GM23338 (cell line): ENCODE results near the gene ZNF878. TPM values are rescaled to one million over a fixed set of nuclear protein-coding genes. Genes with fewer than 3 reads are reported as not detected.

Source experiments
- ATAC-seq: fragments of 200-7000 bp; cut with Tn5 transposase; 3 replicates; pipeline ENCODE4 v1.9.1; 2020
- DNase-seq: peaks from one replicate; pipeline ENCODE4 v3.0.0-alpha.2; 2015; ENCODE audit warnings: low spot score
- H2AFZ ChIP-seq: fragments of 200-600 bp; sonication (generic); 2 replicates; pipeline ENCODE4 v1.8.0; 2016; ENCODE audit warnings: antibody characterized with exemption, mild to moderate bottlenecking, moderate library complexity
- H3F3A ChIP-seq: fragments of 200-600 bp; sonication (generic); replicated peaks from 2 replicates; pipeline ENCODE4 v1.8.0; 2017; ENCODE audit warnings: antibody characterized with exemption, mixed run types, low read depth
- H3K27ac ChIP-seq: fragments of 200-600 bp; sonication (generic); 2 replicates; pipeline ENCODE4 v1.6.1; 2016; ENCODE audit warnings: low read depth
- H3K27me3 ChIP-seq: fragments of 200-600 bp; sonication (generic); 2 replicates; pipeline ENCODE4 v1.8.0; 2016; ENCODE audit warnings: mild to moderate bottlenecking, mixed run types, moderate library complexity; ENCODE audit not compliant: insufficient read depth
- H3K36me3 ChIP-seq: fragments of 200-600 bp; sonication (generic); 2 replicates; pipeline ENCODE4 v1.8.0; 2016; ENCODE audit warnings: mild to moderate bottlenecking; ENCODE audit not compliant: insufficient read depth
- H3K4me1 ChIP-seq: fragments of 200-600 bp; sonication (generic); 2 replicates; pipeline ENCODE4 v1.8.0; 2016; ENCODE audit warnings: mild to moderate bottlenecking, moderate library complexity; ENCODE audit not compliant: insufficient read depth
- H3K4me2 ChIP-seq: fragments of 200-600 bp; sonication (generic); 2 replicates; pipeline ENCODE4 v1.7.1; 2017; ENCODE audit warnings: mixed run types
- H3K4me3 ChIP-seq: fragments of 200-600 bp; sonication (generic); 2 replicates; pipeline ENCODE4 v1.6.1; 2016; ENCODE audit warnings: mixed run types
- H3K79me2 ChIP-seq: fragments of 200-600 bp; sonication (generic); replicated peaks from 2 replicates; pipeline ENCODE4 v1.8.0; 2017; ENCODE audit warnings: mild to moderate bottlenecking; ENCODE audit not compliant: insufficient read depth
- H3K9me2 ChIP-seq: fragments of 200-600 bp; sonication (generic); 2 replicates; pipeline ENCODE4 v1.8.0; 2017; ENCODE audit not compliant: insufficient read depth
- H4K20me1 ChIP-seq: fragments of 200-600 bp; sonication (generic); replicated peaks from 2 replicates; pipeline ENCODE4 v1.8.0; 2017; ENCODE audit warnings: mild to moderate bottlenecking; ENCODE audit not compliant: insufficient read depth
- H3K27ac Mint-ChIP-seq: 2 replicates; pipeline ENCODE4 v1.8.0; 2020; ENCODE audit warnings: inconsistent platforms, mild to moderate bottlenecking, moderate library complexity, mixed read lengths
- H3K27me3 Mint-ChIP-seq: 3 replicates; pipeline ENCODE4 v1.8.0; 2022; ENCODE audit warnings: low read depth, mild to moderate bottlenecking, moderate library complexity, mixed read lengths, inconsistent platforms; ENCODE audit not compliant: insufficient read depth, poor library complexity
- H3K36me3 Mint-ChIP-seq: 3 replicates; pipeline ENCODE4 v1.8.0; 2021; ENCODE audit warnings: low read depth, mild to moderate bottlenecking, inconsistent platforms, moderate library complexity, mixed read lengths
- H3K4me1 Mint-ChIP-seq: 3 replicates; pipeline ENCODE4 v1.8.0; 2020; ENCODE audit warnings: mild to moderate bottlenecking, inconsistent platforms, mixed read lengths
- H3K4me3 Mint-ChIP-seq: 3 replicates; pipeline ENCODE4 v1.8.0; 2021; ENCODE audit warnings: moderate library complexity, mild to moderate bottlenecking, inconsistent platforms, mixed read lengths
- H3K9me3 Mint-ChIP-seq: 3 replicates; pipeline ENCODE4 v1.8.0; 2020; ENCODE audit warnings: moderate library complexity, mild to moderate bottlenecking, inconsistent platforms, mixed read lengths
- CTCF ChIP-seq, 2 experiments: fragments of 200-600 bp in 1 of 2; sonication (generic) in 1 of 2; conservative IDR thresholded peaks; 2 replicates each; pipeline versions ENCODE4 v1.5.1 to v1.6.1; 2016 to 2017; ENCODE audit warnings: antibody characterized with exemption in 2 of 2, low read depth in 2 of 2, mild to moderate bottlenecking in 2 of 2, moderate library complexity in 1 of 2
- ETS1 ChIP-seq: IDR thresholded peaks from 2 replicates; pipeline ENCODE4 v1.6.1; 2016; ENCODE audit warnings: antibody characterized with exemption
- EZH2 ChIP-seq: fragments of 200-600 bp; sonication (generic); IDR thresholded peaks from one replicate; pipeline ENCODE4 v1.8.0; 2017; ENCODE audit warnings: antibody characterized with exemption, mild to moderate bottlenecking, low read depth; ENCODE audit not compliant: unreplicated experiment
- EZH2phosphoT487 ChIP-seq: fragments of 200-600 bp; sonication (generic); IDR thresholded peaks from one replicate; pipeline ENCODE4 v1.8.1; 2018; ENCODE audit warnings: antibody characterized with exemption; ENCODE audit not compliant: unreplicated experiment
- JUNB ChIP-seq: IDR thresholded peaks from one replicate; pipeline ENCODE4 v1.6.1; 2016; ENCODE audit warnings: antibody characterized with exemption; ENCODE audit not compliant: unreplicated experiment
- NANOG ChIP-seq: IDR thresholded peaks from 2 replicates; pipeline ENCODE4 v1.6.1; 2016; ENCODE audit warnings: antibody characterized with exemption, borderline replicate concordance
- ZNF331 ChIP-seq: fragments of 250-450 bp; sonication (Bioruptor Pico); IDR thresholded peaks from 2 replicates; pipeline ENCODE4 v1.5.0; 2020; ENCODE audit warnings: low read depth, mild to moderate bottlenecking, moderate library complexity
- ZNF462 ChIP-seq: fragments of 250-450 bp; sonication (Bioruptor Pico); IDR thresholded peaks from 2 replicates; pipeline ENCODE4 v1.5.0; 2020; ENCODE audit warnings: mild to moderate bottlenecking, moderate library complexity
- polyA plus RNA-seq: library from polyadenylated mRNA; unstranded; fragments of >200 nt; fragmentation: Nextera tagmentation; extraction: Ambion mirVana; gene quantifications from 2 replicates; pipeline ENCODE4 v1.2.1, GENCODE V29; 2016
- total RNA-seq: library from RNA; depleted of rRNA; stranded (reverse); fragments of >200 nt; shearing (Covaris generic); gene quantifications from 2 replicates; pipeline ENCODE4 v1.2.3, GENCODE V29; 2014

ZNF878 gene
- total and polyA plus RNA-seq, 2 experiments from 2014 or later, result 8.7 to 16.4 TPM

GRCh38 chr19:12052091-12052496 is 667 bp downstream of the ZNF878 start (continued):
- TF ChIP-seq ZNF462 (no peak), ETS1 (no peak), NANOG (no peak), EZH2 (no peak), EZH2phosphoT487 (no peak), JUNB (no peak)

- Histone ChIP-seq H3K4me2 (no peak overlapping the region), H3K27ac (no peak overlapping the region), H3K27me3 (peaks cover 4% of the 10 kb centered on the region; the same call in 1 of the 2 replicates), H3K9me2 (no peaks in the 10 kb centered on the region), H2AFZ (no peak overlapping the region), H3K79me2 (peaks cover 60% of the 10 kb centered on the region), H3K4me1 (peaks cover 9% of the 10 kb centered on the region; the same call in 1 of the 2 replicates), H4K20me1 (no peaks in the 10 kb centered on the region), H3K4me3 (no peak overlapping the region), H3K36me3 (peaks cover 60% of the 10 kb centered on the region), H3F3A (peaks cover 29% of the 10 kb centered on the region)
- Mint-ChIP-seq H3K4me3 (no peak overlapping the region), H3K9me3 (peaks cover 90% of the 10 kb centered on the region), H3K4me1 (no peaks in the 10 kb centered on the region), H3K27ac (no peak overlapping the region), H3K36me3 (peaks cover 36% of the 10 kb centered on the region), H3K27me3 (peaks cover 3% of the 10 kb centered on the region)
- ATAC-seq (no peak), DNase-seq (no peak)
- TF ChIP-seq JUNB, result no peak
- no peak for TF ChIP-seq EZH2phosphoT487
- TF ChIP-seq ZNF331 (CRISPR knock-in tag), result no peak
- no peak for TF ChIP-seq CTCF (conservative IDR thresholded peaks at IDR 0.05; ENCODE audit: low read depth in 2 of 2)
Observed at GRCh38 chr19:12047868-12048267, 4.9 kb downstream of the ZNF878 start.
